Fibroblast of skin of scalp (primary cell): Measurements from ENCODE around the gene KIF11.
A peak's percentile ranks its signal among the peaks of the same experiment; 100 is the strongest.
"Not testable (repeated sequence)": the region's sequence is repeated elsewhere in the genome, so short reads cannot be mapped to it uniquely, and the experiment has no call there.

ENCODE experiments used
- DNase-seq: peaks from one replicate; pipeline ENCODE4 v3.0.0-alpha.2; 2013

Gene KIF11

GRCh38 chr10:92590623-92591549 is 2.0 kb upstream of the KIF11 start:
- DNase-seq = peak; percentile 62

DNA sequence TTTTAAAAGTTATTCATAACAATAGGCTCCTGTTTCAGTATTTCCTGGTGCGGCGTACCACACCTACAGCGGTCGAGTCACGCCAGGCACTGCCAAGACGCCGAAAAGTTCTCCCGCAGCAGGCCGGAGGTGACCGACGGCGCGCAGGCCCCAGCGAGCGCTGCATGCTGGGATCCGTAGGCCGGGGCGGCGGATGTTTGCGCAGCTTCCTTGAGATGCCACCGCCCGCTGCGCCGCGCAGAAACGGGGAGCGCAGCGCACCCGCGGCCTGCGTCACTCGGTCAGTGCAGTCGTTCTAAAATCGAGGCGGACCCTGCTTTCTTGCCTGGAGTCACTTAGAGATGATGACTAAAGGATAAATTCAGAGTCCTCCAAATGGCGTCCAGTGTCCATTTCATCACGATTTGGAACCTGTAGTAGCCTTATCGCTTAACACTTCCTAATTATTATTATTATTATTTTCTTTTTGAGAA is 1.3 kb upstream of the KIF11 start:
- peak; percentile 92 for DNase-seq

- DNase-seq = no peak
Observed at GRCh38 chr10:92593619-92594588, 974 bp downstream of the KIF11 start.

- no peak for DNase-seq
Observed at GRCh38 chr10:92595505-92595904, 2.6 kb downstream of the KIF11 start.

- peak; percentile 67 for DNase-seq
Observed at GRCh38 chr10:92598321-92598720, 5.4 kb downstream of the KIF11 start.

DNA sequence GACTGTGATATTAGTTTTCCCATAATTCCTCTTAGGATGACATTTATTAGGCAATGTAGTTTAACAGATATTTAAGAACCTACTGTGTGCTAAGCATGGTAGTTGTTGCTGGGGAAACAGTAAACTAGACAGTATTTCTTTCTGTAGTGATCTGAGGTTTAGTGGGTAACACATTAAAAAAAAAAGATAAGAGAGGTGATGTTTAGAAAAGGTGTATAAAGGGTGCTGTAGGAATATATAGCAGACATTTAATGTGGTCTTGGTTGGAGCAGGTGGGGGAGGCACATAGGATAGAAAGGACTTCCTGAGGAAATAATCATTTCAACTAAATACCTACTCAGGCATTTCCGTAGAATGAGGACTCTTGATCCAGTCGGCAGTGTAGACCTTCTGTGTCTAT is 11.9 kb downstream of the KIF11 start:
- no peak for DNase-seq

DNA sequence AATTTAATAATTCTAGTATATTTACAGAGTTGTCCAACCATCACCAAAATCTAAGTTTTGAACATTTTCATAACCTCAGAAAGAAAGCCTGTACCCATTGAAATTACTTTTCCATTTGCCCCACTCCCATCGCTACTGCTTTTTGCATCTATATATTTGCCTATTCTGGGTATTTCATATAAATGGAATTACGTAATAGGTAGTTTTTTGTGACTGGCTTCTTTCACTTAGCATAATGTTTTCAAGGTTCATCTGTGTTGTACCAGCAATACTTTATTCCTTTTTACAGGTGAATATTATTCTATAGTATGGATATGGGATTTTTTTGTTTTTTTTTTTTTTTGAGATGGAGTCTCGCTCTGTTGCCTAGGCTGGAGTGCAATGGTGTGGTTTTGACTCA is 22.6 kb downstream of the KIF11 start:
- DNase-seq = no peak

DNA sequence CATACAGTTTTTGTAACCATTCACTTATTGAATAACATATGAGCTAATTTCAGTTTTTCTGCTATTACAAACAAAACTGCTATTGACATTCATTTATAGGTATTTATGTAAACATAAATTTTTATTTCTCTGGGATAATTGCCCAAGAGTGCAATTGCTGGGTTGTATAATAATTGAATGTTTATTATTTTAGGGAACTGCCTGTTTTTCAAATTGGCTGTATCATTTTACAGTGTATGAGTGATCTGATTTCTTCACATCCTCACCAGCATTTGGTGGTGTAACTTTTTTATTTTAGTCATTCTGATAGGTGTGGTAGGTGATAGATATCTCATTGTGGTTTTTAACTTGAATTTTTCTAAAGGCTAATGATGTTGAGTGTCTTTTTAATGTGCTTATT is 26.4 kb downstream of the KIF11 start:
- DNase-seq = no peak

DNA sequence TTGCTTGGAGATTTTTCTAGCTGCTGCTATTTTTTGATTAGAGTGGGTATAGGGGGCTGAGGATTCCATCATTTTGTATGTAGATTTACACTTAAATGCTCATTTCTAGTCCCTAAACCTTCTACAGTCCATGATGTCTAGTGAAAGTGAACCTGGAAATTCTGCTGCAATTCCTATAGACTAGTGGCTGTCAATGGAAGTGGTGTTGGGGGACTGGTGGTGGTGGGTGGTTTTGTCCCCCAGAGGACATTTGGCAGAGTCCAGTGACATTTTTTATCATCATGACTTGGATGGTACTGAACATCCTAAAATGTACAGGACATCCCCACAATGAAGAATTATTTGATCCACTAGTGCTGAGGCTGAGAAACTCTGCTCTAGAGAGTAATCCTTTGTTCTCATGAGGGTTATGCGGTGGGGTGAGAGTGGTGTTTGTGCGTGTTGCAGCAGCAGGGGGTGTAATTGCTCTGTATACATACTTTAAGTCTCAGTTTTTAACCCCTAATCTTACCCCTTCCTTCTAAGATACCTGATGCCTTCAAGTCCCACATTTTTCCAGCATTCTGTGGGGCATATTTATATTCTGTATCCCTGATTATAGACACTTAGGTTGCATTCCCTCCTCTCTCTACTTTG is 35.0 kb downstream of the KIF11 start:
- DNase-seq = peak; percentile 13

- no peak for DNase-seq
Observed at GRCh38 chr10:92629945-92630344, 37.0 kb downstream of the KIF11 start.

DNA sequence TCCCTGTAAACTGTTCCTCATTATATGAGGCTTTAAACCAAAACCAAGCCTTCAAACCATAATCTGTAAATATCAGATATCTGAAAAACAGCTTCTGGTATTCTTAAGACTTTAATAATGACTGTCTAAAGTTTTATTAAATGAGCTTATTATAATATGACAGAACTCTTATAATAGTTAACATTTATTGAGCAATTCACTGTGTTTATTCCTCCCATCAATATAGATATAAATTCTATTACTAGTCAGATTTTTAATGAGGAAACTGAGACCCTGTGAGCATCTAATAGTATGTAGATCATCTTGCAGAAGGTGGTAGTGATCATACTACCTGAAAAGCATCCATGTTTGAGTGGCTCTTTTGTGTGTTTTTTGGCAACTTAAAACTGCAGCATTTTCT is 45.1 kb downstream of the KIF11 start:
- no peak for DNase-seq

DNA sequence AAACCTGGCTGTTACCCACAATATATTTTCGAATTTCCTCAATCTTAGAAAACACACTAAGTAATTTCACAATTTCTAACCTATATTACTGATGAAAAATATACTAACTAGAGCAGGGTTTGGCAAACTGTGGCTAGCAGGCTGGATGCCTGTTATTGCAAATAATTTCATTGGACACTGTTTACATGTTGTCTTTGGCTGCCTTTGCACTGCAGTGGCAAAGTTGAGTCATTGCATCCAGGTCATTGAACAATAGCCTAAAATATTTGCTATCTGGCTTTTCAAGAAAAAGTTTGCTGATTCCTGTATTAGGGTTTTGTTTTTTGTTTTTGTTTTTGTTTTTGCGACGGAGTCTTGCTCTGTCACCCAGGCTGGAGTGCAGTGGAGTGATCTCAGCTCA is 47.2 kb downstream of the KIF11 start:
- DNase-seq = peak; percentile 23

GRCh38 chr10:92641492-92641891 is 48.6 kb downstream of the KIF11 start:
- DNase-seq = no peak

GRCh38 chr10:92644921-92645320 is 52.0 kb downstream of the KIF11 start:
- no peak for DNase-seq

DNA sequence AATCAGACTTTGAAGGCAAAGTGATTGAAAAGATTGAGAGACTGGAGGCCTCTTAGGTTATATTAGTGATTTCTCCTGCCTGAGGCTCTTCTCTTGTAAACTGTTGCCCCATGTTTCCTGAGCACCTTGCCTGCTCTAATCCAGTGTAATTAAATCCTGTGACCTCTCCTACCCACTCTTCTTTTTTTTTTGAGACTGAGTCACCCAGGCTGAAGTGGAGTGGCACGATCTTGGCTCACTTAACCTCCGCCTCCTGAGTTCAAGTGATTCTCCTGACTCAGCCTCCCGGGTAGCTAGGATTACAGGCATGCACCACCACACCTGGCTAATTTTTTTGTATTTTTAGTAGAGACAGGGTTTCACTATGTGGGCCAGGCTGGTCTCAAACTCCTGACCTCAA is 57.9 kb downstream of the KIF11 start:
- DNase-seq = not testable (repeated sequence)

DNA sequence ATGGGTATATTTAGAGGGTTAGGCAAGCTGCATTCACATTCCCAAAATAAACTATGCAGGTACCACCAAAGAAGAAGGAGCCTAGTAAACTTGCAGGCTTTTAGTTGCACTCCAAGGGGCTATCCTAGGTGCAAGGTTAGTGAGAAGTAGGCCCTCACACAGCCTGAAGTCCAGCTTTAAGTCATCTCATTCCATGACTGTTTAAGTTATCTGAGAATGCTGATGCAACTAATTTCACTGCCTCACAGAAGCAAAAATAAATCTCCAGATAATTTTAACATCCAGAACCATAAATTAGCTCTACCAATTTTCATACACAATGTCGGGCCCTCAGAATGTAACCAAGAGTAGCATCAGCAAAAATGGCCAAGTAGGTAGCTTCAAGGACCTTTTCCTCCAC is 62.5 kb downstream of the KIF11 start:
- no peak for DNase-seq

GRCh38 chr10:92656266-92656961 is 63.5 kb downstream of the KIF11 start:
- no peak for DNase-seq

GRCh38 chr10:92657024-92657423 is 64.1 kb downstream of the KIF11 start:
- peak; percentile 7 for DNase-seq

DNA sequence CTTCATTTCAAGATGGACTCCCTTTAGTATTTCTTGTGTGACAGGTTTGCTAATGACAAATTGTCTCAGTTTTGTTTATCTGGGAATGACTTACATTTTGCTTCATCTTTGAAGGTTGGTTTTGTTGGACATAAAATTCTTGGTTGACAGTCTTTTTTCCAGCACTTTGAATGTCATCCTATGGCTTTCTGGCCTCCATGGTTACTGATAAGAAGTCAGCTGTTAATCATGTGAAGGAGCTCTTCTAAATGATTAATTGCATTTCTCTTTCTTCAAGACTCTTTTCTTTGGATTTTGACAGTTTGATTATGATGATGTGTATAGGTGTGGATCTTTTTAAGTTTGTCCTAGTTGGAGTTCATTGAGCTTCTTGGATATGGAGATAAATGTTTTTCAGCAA is 69.9 kb downstream of the KIF11 start:
- DNase-seq = no peak

GRCh38 chr10:92664322-92664721 is 71.4 kb downstream of the KIF11 start:
- DNase-seq = no peak

- DNase-seq = no peak
Observed at GRCh38 chr10:92667078-92667477, 74.1 kb downstream of the KIF11 start.

- no peak for DNase-seq
Observed at GRCh38 chr10:92677708-92678107, 84.8 kb downstream of the KIF11 start.
